DOHH2 (cell line): Measurements from ENCODE around the gene ZNF154.
"Not testable (repeated sequence)": the region's sequence is repeated elsewhere in the genome, so short reads cannot be mapped to it uniquely, and the experiment has no call there.

Experiments used
- H3F3A ChIP-seq: fragments of 200-600 bp; sonication (generic), shearing (Covaris generic); 2 replicates; pipeline ENCODE4 v1.6.0; 2016; ENCODE audit warnings: antibody characterized with exemption, mild to moderate bottlenecking; ENCODE audit not compliant: control insufficient read depth, insufficient read depth
- H3K27ac ChIP-seq: fragments of 200-600 bp; sonication (generic); 2 replicates; pipeline ENCODE4 v1.5.1; 2014; ENCODE audit warnings: low read depth, mild to moderate bottlenecking, low read length, moderate library complexity
- H3K27me3 ChIP-seq: fragments of 200-600 bp; sonication (generic); 2 replicates; pipeline ENCODE4 v1.6.1; 2014; ENCODE audit warnings: mild to moderate bottlenecking, low read length, mixed read lengths; ENCODE audit not compliant: control insufficient read depth
- H3K36me3 ChIP-seq: fragments of 200-600 bp; sonication (generic); 2 replicates; pipeline ENCODE4 v1.6.1; 2014; ENCODE audit warnings: mild to moderate bottlenecking, low read length, moderate library complexity, mixed read lengths; ENCODE audit not compliant: control insufficient read depth
- H3K4me1 ChIP-seq: fragments of 200-600 bp; sonication (generic); 2 replicates; pipeline ENCODE4 v1.6.1; 2014; ENCODE audit warnings: mild to moderate bottlenecking, low read length, mixed read lengths; ENCODE audit not compliant: control insufficient read depth
- H3K4me2 ChIP-seq: fragments of 200-600 bp; sonication (generic); 2 replicates; pipeline ENCODE4 v1.6.0; 2014; ENCODE audit warnings: mild to moderate bottlenecking, low read length, moderate library complexity
- H3K4me3 ChIP-seq: fragments of 200-600 bp; sonication (generic); 2 replicates; pipeline ENCODE4 v1.5.1; 2014; ENCODE audit warnings: mild to moderate bottlenecking, low read length, mixed read lengths
- H3K79me2 ChIP-seq: fragments of 200-600 bp; sonication (generic); 2 replicates; pipeline ENCODE4 v1.6.1; 2014; ENCODE audit warnings: mild to moderate bottlenecking, low read length, mixed read lengths; ENCODE audit not compliant: control insufficient read depth
- H3K9me2 ChIP-seq: fragments of 200-600 bp; sonication (generic); replicated peaks from 2 replicates; pipeline ENCODE4 v1.6.1; 2014; ENCODE audit warnings: mild to moderate bottlenecking, low read length, mixed read lengths; ENCODE audit not compliant: control insufficient read depth
- H3K9me3 ChIP-seq: fragments of 200-600 bp; sonication (generic); 2 replicates; pipeline ENCODE4 v1.6.1; 2014; ENCODE audit warnings: antibody characterized with exemption, low read length, mixed read lengths; ENCODE audit not compliant: control insufficient read depth, insufficient read depth
- H4K20me1 ChIP-seq: fragments of 200-600 bp; sonication (generic); 2 replicates; pipeline ENCODE4 v1.6.0; 2014; ENCODE audit warnings: low read depth, mild to moderate bottlenecking, antibody characterized with exemption, low read length, moderate library complexity; ENCODE audit not compliant: control insufficient read depth, insufficient read depth
- EZH2phosphoT487 ChIP-seq: fragments of 200-600 bp; sonication (generic); IDR thresholded peaks from 2 replicates; pipeline ENCODE4 v1.6.1; 2017; ENCODE audit warnings: borderline replicate concordance, mild to moderate bottlenecking, antibody characterized with exemption, low read length, moderate library complexity, mixed read lengths
- TF ChIP-seq, protein P1 (sequence below): fragments of 200-600 bp; sonication (generic); IDR thresholded peaks from one replicate; pipeline ENCODE4 v1.5.1; 2014; ENCODE audit warnings: antibody characterized with exemption, mild to moderate bottlenecking, low read depth, low read length; ENCODE audit not compliant: poor library complexity, severe bottlenecking

The ZNF154 gene

DNA sequence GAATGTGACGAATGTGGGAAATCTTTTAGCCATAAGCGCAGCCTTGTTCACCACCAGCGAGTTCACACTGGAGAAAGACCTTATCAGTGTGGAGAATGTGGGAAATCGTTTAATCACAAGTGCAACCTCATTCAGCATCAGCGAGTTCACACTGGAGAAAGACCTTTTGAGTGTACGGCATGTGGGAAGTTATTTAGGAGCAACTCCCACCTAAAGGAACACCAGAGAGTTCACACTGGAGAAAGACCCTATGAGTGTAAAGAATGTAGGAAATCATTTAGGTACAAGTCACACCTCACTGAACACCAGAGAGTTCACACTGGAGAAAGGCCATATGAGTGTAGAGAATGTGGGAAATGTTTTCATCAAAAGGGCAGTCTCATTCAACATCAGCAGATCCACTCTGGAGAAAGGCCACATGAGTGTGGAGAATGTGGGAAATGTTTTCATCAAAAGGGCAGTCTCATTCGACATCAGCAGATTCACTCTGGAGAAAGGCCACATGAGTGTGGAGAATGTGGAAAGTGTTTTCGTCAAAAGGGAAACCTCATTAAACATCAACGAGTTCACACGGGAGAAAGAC lies 45.2 kb upstream of the ZNF154 start:
- TF ChIP-seq EZH2phosphoT487, result no peak
- TF ChIP-seq, protein P1, sequence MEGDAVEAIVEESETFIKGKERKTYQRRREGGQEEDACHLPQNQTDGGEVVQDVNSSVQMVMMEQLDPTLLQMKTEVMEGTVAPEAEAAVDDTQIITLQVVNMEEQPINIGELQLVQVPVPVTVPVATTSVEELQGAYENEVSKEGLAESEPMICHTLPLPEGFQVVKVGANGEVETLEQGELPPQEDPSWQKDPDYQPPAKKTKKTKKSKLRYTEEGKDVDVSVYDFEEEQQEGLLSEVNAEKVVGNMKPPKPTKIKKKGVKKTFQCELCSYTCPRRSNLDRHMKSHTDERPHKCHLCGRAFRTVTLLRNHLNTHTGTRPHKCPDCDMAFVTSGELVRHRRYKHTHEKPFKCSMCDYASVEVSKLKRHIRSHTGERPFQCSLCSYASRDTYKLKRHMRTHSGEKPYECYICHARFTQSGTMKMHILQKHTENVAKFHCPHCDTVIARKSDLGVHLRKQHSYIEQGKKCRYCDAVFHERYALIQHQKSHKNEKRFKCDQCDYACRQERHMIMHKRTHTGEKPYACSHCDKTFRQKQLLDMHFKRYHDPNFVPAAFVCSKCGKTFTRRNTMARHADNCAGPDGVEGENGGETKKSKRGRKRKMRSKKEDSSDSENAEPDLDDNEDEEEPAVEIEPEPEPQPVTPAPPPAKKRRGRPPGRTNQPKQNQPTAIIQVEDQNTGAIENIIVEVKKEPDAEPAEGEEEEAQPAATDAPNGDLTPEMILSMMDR, result no peak
- Histone ChIP-seq H3F3A (no peaks in the 10 kb centered on the region), H3K27ac (no peak overlapping the region), H3K4me3 (no peak overlapping the region), H3K9me3 (peaks cover 53% of the 10 kb centered on the region), H3K79me2 (peaks cover 3% of the 10 kb centered on the region), H3K4me1 (no peaks in the 10 kb centered on the region), H4K20me1 (no peaks in the 10 kb centered on the region), H3K36me3 (peaks cover 79% of the 10 kb centered on the region), H3K27me3 (no peaks in the 10 kb centered on the region), H3K9me2 (no peaks in the 10 kb centered on the region), H3K4me2 (no peak overlapping the region)

DNA sequence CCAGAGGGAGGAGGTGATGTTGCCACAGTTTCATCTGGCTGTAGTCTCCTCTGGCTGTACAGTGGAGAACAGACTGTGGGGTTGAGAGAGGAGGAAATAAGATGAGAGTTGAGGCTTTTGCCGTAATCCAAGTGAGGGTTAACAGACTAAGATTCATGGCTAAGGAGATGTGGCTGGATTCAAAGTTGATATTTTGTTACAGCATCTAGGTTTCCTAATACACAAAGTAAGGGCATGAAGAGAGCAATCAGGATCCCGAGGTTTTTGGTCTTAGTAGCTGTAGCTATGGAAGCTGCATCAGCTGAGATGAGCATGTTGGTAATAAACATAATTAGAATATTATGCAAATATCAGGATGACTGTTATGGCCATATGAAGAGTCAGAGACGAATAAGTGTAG lies 39.0 kb upstream of the ZNF154 start:
- Histone ChIP-seq H3K9me2 (no peaks in the 10 kb centered on the region), H3K79me2 (peaks cover 23% of the 10 kb centered on the region), H3K4me1 (peaks cover 11% of the 10 kb centered on the region), H3K4me3 (peak overlapping the region; percentile 88), H3F3A (no peaks in the 10 kb centered on the region), H3K36me3 (peaks cover 50% of the 10 kb centered on the region), H3K27ac (no peak overlapping the region), H4K20me1 (no peaks in the 10 kb centered on the region), H3K27me3 (no peaks in the 10 kb centered on the region), H3K9me3 (peaks cover 48% of the 10 kb centered on the region), H3K4me2 (peak overlapping the region; percentile 93)
- TF ChIP-seq EZH2phosphoT487, result no peak

DNA sequence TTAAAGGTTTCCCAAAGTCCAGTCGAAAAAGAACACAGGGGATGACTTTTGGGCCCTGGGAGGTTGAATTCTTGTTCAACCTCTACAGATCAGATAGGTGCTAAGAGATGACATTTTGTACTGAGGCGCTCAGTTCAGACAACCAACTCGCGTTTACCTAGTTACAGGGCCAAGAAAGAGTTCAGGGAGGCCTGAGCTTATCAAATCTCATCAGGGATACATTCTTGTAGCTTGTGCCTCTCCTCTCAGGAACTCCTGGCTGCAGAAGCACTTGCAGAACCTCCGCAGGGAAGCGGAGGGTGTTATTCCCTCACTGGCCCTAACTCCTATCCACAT lies 38.4 kb upstream of the ZNF154 start:
- peak overlapping the region; percentile 88 for H3K4me3 ChIP-seq
- H3K9me3 ChIP-seq, result peaks cover 42% of the 10 kb centered on the region
- TF ChIP-seq EZH2phosphoT487, result no peak
- TF ChIP-seq, protein P1, result no peak
- no peaks in the 10 kb centered on the region for H3F3A ChIP-seq
- no peaks in the 10 kb centered on the region for H3K9me2 ChIP-seq
- peaks cover 23% of the 10 kb centered on the region for H3K79me2 ChIP-seq
- peaks cover 11% of the 10 kb centered on the region for H3K4me1 ChIP-seq
- H3K4me2 ChIP-seq, result peak overlapping the region; percentile 93
- peaks cover 44% of the 10 kb centered on the region for H3K36me3 ChIP-seq
- no peak overlapping the region for H3K27ac ChIP-seq
- no peaks in the 10 kb centered on the region for H4K20me1 ChIP-seq
- H3K27me3 ChIP-seq, result no peaks in the 10 kb centered on the region

DNA sequence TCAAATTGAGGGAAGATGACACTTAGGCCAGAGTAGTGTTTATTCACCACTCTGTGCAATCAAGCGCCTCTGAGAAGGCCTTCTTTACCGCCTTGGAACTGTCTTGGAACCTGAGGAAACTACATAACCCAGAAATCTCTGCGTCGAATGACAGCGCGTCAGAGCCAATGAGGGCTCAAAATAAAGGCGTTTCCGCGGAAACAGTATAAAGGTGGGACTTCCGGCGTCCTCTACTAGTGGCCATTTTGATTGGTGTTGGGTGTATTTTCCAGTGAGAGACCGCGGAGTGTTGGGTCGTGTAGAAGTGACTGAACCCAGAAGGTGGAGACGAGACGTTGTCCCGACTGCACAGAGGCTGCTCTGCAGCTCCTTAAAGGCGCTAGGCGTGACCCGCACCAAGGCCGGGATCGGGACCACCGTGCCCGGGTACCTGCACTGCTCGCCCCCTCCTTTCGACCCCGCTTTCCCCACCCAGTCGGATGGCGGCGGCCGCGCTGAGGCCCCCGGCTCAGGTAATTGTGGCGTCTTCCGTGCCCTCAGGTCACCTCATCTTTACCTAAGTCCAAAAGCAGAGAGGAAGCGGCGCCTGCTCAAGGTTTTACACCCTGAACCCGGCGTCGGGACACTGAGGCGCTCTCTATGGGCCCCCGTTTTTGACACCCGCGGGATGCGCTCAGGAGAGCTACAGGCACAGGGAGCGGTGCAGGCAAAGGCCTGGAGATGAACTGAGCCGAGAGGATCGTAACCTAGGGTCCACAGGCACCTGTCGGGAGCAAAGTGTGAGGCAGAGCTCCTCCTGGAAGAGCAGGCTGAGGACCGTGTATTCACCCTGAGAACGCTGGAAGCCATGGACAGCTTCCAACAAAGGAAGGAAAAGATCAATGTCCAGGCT lies 37.8 kb upstream of the ZNF154 start, which contains the start of gene ZNF776:
Gene ZNF776, plus strand, starts transcription at position 236 of the 892 bp plus-strand sequence. Its CDS starts 244 bp downstream, at position 480.
- Histone ChIP-seq H3F3A (no peaks in the 10 kb centered on the region), H3K4me3 (peak within 1 kb of the TSS; percentile 88), H3K9me2 (no peaks in the 10 kb centered on the region), H3K27ac (peak within 1 kb of the TSS; percentile 34; the same call in 1 of the 2 replicates), H3K27me3 (no peaks in the 10 kb centered on the region), H3K36me3 (peaks cover 39% of the 10 kb centered on the region), H3K4me2 (peak within 1 kb of the TSS; percentile 93), H3K9me3 (peaks cover 38% of the 10 kb centered on the region), H3K79me2 (peaks cover 23% of the 10 kb centered on the region), H3K4me1 (peaks cover 11% of the 10 kb centered on the region), H4K20me1 (no peaks in the 10 kb centered on the region)
- TF ChIP-seq EZH2phosphoT487, result no peak
- TF ChIP-seq, protein P1, result no peak

DNA sequence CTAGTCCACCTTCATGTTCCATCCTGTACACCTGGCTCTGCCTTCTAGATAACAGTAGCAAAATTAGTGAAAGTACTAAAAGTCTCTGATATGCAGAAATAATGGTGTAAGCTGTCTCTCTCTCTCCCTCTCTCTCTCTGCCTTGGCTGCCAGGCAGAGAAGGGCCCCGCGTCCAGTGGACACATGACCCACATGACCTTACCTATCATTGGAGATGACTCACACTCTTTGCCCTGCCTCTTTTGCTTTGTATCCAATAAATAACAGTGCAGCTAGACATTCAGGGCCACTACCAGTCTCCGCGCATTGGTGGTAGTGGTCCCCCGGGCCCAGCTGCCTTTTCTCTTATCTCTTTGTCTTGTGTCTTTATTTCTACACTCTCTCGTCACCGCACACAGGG lies 29.8 kb upstream of the ZNF154 start:
- not testable (repeated sequence) for H3K27ac ChIP-seq, H3K79me2 ChIP-seq, H3K9me2 ChIP-seq, H3K27me3 ChIP-seq, H3K4me2 ChIP-seq, H4K20me1 ChIP-seq, H3K4me1 ChIP-seq, H3K36me3 ChIP-seq, H3K9me3 ChIP-seq, H3F3A ChIP-seq, H3K4me3 ChIP-seq
